Inflammatory macrophage treated with lipopolysaccharide for 4 hours (primary cell): Measurements from ENCODE around the gene AK9.
"Not testable (repeated sequence)": the region's sequence is repeated elsewhere in the genome, so short reads cannot be mapped to it uniquely, and the experiment has no call there.

Source experiments
- DNase-seq: peaks from one replicate; pipeline ENCODE4 v3.0.0-alpha.2; 2020

AK9 gene

DNA sequence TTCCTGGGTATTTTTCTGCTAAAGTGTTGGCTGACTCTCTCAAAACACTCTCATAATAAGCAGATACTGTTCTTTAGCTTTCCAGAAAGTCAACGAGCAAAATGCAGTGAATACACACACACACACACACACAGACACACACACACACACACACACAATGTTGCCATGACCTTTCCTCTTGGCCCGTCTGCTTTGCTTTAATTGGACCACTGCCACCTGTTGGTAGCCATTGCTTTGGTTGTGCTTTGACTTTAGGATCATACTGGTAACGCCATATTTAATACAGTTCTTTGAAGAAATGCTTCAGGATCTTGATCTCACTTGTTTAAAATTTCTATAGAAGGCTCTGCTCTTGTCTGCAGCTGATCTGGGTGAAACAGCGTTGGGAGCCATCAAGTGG, 4.5 kb upstream of the AK9 start:
- DNase-seq, result peak; percentile 13

DNA sequence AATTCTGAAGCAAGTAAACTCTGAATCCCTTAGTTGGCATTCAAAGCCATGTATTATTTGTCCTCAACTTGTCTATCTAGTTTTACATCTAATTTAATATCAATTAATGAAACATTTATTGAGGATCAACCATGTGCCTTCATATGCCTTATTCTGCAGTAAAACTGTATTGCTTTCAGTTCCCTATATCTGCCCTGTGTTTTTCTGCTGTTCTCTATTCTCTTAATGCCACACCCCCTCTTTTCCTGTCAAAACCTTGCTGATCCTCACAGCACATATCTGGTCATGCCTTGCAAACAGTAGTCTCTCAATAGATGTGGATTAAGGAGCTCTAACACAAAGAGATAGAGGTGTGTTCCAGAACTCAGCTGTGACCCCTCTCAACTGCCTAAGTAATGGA, 2.1 kb upstream of the AK9 start:
- DNase-seq, result peak; percentile 67

DNA sequence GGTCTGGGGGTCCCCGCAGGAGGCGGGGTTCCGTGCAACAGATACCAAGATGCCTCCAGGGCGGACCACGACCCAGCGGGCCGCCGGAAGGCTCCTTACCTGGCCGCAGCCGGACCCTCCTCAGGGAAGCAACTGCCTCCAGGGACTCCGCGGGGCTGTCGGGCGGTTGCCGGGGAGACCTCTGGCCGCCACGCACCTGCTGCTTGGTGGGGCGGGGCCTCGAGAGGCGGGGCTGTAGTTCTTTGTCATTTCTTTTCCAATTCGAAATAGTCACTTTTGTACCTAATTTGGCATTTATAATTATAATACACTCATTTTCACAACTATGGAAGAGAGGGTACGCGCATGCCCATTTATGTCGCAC, 647 bp downstream of the AK9 start:
- peak; percentile 24 for DNase-seq

DNA sequence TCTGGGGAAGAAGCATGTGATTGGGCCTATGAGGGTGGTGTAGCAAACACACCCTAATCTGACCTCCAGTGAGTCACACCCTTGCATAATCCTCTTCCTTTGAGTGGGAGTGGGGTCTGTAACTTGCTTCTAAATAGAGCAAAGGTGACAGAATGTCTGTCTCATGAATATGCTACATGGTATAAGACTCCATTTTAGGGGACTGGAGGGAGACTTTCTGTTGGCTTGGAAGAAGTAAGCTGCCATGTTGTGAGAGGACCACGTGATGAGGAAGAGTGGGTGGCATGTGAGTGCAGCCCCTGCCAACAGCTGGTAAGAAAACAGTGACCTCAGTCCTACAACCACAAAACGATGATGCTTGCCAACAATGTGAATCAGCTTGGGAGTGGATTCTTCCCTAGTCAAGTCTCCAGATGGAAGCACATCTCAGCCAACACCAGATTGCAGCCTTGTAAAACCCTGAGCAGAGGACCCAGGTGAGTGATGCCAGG, 3.7 kb downstream of the AK9 start:
- peak; percentile 94 for DNase-seq

GRCh38 chr6:109686566-109687265, 4.3 kb downstream of the AK9 start:
- peak; percentile 58 for DNase-seq

- not testable (repeated sequence) for DNase-seq
These were observed 12.1 kb downstream of the AK9 start for GRCh38 chr6:109678661-109679505.

GRCh38 chr6:109678240-109678639, 12.8 kb downstream of the AK9 start:
- DNase-seq, result no peak

DNA sequence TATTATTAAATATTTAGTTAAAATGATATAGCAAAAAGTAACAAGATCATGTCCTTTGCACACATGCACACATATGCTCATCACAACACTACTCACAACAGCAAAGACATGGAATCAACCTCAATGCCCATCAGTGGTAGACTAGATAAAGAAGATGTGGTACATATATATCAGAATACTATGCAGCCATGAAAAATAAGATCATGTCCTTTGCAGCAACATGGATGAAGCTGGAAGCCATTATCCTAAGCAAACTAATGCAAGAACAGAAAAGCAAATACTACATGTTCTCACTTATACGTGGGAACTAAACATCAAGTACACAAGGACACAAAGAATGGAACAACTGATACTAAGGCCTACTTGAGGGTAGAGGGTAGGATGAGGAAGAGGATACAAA, 14.3 kb downstream of the AK9 start:
- no peak for DNase-seq

GRCh38 chr6:109672839-109673238, 18.2 kb downstream of the AK9 start:
- DNase-seq, result no peak

DNA sequence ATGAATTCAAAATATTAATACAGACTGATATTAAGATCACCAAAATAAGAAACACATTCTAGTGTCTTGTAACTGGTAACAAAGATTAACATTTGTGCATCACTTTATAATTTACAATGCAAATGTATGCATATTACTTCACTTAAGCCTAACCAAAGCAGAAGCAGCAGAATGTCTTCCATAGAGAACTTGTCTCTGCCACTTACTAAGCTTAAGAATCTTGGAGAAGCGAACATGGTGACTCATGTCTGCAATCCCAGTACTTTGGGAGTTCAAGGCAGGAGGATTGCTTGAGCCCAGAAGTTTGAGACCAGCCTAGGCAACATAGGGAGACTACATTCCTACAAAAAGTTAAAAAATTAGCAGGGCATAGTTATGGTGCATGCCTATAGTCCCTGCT, 18.8 kb downstream of the AK9 start:
- DNase-seq, result no peak

DNA sequence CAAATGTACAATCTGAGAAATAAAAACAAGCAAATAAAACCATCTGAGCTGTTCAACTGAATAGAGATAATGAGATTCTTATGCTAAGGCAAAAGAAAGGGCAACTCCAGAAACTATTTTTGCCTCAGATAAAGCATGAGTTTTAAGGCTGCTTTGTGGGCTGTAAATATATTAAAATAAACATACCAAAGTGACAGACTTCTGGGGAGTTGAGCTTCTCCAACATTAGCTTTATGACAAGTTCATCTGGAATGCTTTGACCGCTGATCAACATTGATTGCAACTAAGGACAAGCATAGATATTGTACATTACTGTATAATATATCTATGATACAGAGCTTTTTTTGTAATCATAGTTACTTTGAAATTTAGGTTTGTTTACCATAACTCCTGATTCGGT, 19.3 kb downstream of the AK9 start:
- no peak for DNase-seq

DNA sequence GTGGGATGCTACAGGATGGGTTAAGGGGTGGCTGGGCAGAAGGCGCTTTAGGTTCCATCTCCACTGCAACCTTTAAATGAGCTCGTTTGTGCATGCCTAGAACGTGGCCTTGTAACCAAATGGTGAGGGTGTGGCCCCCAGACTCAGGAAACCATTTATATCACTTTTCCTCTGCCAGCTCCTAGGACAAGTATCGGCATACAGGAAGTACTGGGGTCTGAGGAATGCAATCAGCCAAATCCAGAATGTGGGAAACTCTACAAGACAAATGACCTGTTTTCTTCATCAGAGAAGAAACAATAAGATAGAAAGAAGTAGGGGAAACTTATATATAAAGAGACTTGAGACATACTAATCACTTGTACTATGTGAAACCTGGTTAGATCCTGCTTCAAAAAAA, 21.2 kb downstream of the AK9 start:
- DNase-seq, result no peak

DNA sequence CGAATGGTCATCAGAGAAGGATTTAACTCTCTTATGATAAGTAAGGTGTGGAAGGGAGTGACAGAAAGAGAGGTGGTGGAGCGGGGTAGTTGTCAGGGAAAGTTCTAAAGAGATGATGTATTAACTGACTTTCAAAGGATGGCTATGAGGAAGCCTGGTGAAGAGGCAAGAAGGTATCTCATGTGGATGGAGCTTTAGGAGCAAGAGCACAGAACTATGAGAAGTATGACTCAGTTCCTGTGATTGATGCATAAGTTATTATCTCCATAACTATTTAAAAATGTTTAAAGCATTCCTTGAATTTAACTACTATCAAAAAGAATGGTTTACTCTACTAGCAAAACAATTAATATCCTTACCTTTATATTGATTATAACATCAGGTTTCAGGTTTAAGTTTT, 28.8 kb downstream of the AK9 start:
- no peak for DNase-seq

- no peak for DNase-seq
These were observed 30.3 kb downstream of the AK9 start for GRCh38 chr6:109660526-109661320.

- no peak for DNase-seq
These were observed 35.2 kb downstream of the AK9 start for GRCh38 chr6:109655761-109656262.

DNA sequence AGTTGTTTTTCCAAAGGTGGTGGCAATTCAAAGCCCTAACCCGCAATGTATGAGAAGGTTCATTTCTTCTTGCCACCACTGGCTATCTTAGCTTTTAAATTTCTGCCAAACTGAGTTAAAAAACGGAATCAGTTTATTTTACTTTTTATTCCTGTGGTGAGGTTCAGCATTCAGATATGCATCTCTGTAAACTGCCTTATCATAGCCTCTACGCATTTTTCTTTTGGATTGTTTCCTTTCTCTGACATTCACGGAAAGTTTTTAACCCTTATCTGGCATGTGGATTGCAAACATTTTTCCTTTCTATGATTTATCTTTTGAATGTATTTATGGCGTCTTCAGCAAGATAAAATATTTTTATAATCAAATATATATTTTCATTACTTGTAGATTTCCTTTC, 37.7 kb downstream of the AK9 start:
- no peak for DNase-seq

- no peak for DNase-seq
These were observed 46.9 kb downstream of the AK9 start for GRCh38 chr6:109644131-109644530.

GRCh38 chr6:109632405-109632804, 58.6 kb downstream of the AK9 start:
- no peak for DNase-seq

DNA sequence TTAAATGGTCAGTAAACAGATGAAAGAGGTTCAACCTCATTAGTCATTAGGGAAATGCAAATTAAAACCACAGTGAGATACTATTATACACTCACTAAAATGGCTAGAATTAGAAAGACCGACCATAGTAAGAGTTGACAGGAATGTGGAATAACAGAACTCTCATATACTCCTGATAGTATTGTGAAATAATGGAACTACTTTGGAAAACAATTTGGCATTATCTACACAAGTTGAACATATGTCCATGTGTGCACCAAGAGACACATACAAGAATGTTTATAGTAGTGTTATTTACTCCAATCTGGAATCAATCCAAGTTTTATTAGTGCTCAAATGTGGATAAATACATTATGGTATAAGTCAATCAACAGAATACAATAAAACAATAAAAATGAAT, 59.6 kb downstream of the AK9 start:
- no peak for DNase-seq

DNA sequence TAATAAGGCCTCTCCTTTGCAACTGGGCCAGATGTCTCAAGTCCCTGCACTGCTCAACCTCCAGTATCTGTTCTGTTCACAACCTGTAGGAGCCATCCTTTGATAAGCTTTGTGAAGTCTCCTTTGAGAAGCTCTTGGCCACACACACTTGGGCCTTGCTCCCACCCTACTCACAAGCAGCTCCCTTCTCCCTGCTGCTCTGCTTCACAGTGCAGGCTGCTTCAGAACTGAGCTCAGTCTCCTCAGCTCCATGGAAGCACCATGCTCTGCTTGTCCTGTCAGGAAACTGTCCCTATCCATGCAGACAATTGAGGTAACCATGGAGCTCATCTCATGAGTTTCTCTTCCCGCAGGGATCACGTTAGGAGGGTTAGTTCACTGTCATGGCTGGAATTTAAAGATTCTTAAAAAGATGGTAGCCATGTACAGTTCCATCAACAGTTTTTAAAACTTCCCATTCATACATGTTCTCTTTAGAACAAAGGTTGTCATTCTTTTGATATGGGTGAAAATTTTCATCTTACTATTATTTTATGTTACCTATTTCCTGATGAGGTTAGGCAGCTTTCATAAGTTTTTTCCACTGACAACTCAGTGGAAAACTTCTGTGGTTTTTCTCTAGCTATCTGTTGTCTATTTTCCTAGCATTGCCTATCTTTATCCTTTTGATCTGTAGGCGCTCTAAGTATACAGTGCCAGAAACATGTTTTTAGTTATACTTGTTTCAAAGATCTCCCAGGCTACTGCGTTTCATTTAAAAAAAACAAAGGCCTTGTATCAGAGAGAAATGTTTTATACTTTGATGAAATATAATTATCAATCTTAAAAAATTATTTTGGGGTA, 62.6 kb downstream of the AK9 start:
- DNase-seq, result no peak

DNA sequence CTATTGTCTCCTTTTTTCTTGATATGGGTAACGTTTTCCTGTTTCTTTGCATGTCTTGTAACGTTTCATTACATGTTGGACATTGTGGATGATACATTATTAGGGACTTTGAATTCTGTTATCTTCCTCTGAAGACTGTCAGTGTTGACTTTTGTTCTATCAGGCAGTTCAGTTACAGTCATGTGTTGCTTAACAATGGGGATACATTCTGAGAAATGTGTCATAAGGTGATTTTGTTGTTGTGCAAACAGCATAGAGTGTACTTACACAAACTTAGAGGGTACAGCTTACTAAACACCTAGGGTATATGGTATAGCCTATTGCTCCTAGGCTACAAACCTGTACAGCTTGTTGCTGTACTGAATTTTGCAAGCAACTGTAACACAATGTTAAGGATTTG, 64.7 kb downstream of the AK9 start:
- peak; percentile 29 for DNase-seq

- DNase-seq, result no peak
These were observed 65.8 kb downstream of the AK9 start for GRCh38 chr6:109625199-109625598.
